Muscle of leg (tissue), 11 donors: Measurements from ENCODE around the gene RAB21. TPM values are rescaled to one million over a fixed set of nuclear protein-coding genes. Genes with fewer than 3 reads are reported as not detected.

Experiments
- DNase-seq: peaks from one replicate; pipeline ENCODE4 v3.0.0; 2013
- H3K27ac ChIP-seq: one replicate; pipeline ENCODE4 v1.5.1; 2013; ENCODE audit warnings: mild to moderate bottlenecking, low read length, control low read depth
- H3K27me3 ChIP-seq: one replicate; pipeline ENCODE4 v1.6.1; 2013; ENCODE audit warnings: low read length; ENCODE audit not compliant: control insufficient read depth, insufficient read depth
- H3K36me3 ChIP-seq: one replicate; pipeline ENCODE4 v1.6.1; 2013; ENCODE audit warnings: low read length; ENCODE audit not compliant: control insufficient read depth, insufficient read depth
- H3K4me1 ChIP-seq: one replicate; pipeline ENCODE4 v1.6.1; 2013; ENCODE audit warnings: low read length; ENCODE audit not compliant: control insufficient read depth, insufficient read depth
- H3K4me3 ChIP-seq: one replicate; pipeline ENCODE4 v1.5.1; 2013; ENCODE audit warnings: low read length, control low read depth
- H3K9me3 ChIP-seq: replicated peaks from 2 replicates; pipeline ENCODE4 v1.6.1; 2013; ENCODE audit warnings: low read depth, low read length; ENCODE audit not compliant: control insufficient read depth
- WGBS: methylation state at CpG from one replicate; pipeline ENCODE4 v1.1.5; 2013; ENCODE audit warnings: missing lambda C conversion rate; ENCODE audit not compliant: insufficient coverage; 5-methylcytosine and 5-hydroxymethylcytosine counted together
- polyA plus RNA-seq, 8 donors: library from polyadenylated mRNA; unstranded; fragments of 120-200 nt; gene quantifications; one replicate each; pipeline versions ENCODE4 v1.2.1 to v1.2.3, GENCODE V29; 2013; ENCODE audit warnings: inconsistent platforms in 1 of 8, low replicate concordance in 1 of 8; ENCODE audit not compliant: insufficient read length in 8 of 8, insufficient read depth in 1 of 8
- total RNA-seq: library from RNA; stranded (reverse); fragments of 120-200 nt; gene quantifications from one replicate; pipeline ENCODE4 v1.2.4, GENCODE V29; 2013

The RAB21 gene
- total and polyA plus RNA-seq, 9 donors, result 30.1 to 44.4 (median 34.9) TPM

DNA sequence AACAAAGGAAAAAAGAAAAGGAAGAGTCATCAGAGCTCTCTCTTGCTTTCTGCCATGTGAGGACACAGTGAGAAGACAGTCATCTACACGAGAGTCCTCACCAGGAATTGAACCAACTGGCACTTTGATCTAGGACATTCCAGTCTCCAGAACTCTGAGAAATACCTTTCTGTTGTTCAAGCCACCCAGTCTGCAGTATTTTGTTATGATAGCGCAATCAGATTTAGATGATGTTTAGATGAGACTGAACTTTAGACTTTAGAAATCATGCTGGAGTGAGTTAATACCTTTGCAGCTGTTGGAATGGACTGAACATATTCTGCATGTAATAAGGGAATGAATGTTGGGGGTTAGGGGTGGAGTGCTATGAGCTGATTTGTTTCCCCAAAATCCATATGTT, 28.1 kb upstream of the RAB21 start:
- Histone ChIP-seq H3K27me3 (no peaks in the 10 kb centered on the region), H3K4me1 (no peaks in the 10 kb centered on the region), H3K27ac (no peak overlapping the region), H3K9me3 (no peaks in the 10 kb centered on the region), H3K36me3 (no peaks in the 10 kb centered on the region), H3K4me3 (no peak overlapping the region)
- WGBS, result 100% methylated on average over 2 of the region's 2 CpGs
- DNase-seq, result no peak

GRCh38 chr12:71727958-71728357, 26.7 kb upstream of the RAB21 start:
- Histone ChIP-seq H3K9me3 (no peaks in the 10 kb centered on the region), H3K4me1 (no peaks in the 10 kb centered on the region), H3K4me3 (no peak overlapping the region), H3K27ac (no peak overlapping the region), H3K27me3 (no peaks in the 10 kb centered on the region), H3K36me3 (no peaks in the 10 kb centered on the region)
- DNase-seq, result no peak
- WGBS, result 100% methylated on average over 1 of the region's 5 CpGs

- no peaks in the 10 kb centered on the region for H3K9me3 ChIP-seq
- no peaks in the 10 kb centered on the region for H3K4me1 ChIP-seq
- no peak overlapping the region for H3K4me3 ChIP-seq
- H3K27me3 ChIP-seq, result no peaks in the 10 kb centered on the region
- H3K36me3 ChIP-seq, result no peaks in the 10 kb centered on the region
- H3K27ac ChIP-seq, result no peak overlapping the region
- no peak for DNase-seq
- WGBS, result 95% methylated on average over 2 of the region's 7 CpGs
Measured at GRCh38 chr12:71730936-71731335, 23.7 kb upstream of the RAB21 start.

GRCh38 chr12:71731439-71732356, 23.0 kb upstream of the RAB21 start:
- Histone ChIP-seq H3K27ac (no peak overlapping the region), H3K27me3 (no peaks in the 10 kb centered on the region), H3K4me1 (no peaks in the 10 kb centered on the region), H3K9me3 (no peaks in the 10 kb centered on the region), H3K4me3 (no peak overlapping the region), H3K36me3 (no peaks in the 10 kb centered on the region)
- no peak for DNase-seq
- 76% methylated on average over 10 of the region's 21 CpGs for WGBS

DNA sequence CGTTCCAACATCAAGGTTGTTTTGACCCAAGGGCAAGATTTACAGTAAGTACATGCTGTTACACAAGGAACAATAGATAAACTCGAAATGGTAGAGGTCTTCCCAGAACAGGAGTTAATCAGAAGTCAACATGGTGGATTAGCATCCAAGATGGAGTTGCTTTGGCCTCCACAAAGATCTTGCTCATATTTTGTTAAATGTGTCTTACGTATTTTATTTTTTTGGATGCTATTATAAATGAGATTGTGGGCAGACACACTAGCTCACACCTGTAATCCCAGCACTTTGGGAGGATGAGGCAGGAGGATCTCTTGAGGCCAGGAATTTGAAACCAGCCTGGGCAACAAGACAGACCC, 22.3 kb upstream of the RAB21 start:
- H3K27ac ChIP-seq, result no peak overlapping the region
- DNase-seq, result no peak
- H3K36me3 ChIP-seq, result no peaks in the 10 kb centered on the region
- H3K4me3 ChIP-seq, result no peak overlapping the region
- WGBS, result no CpG with 5 or more reads among the region's 3 CpGs
- no peaks in the 10 kb centered on the region for H3K27me3 ChIP-seq
- no peaks in the 10 kb centered on the region for H3K9me3 ChIP-seq
- H3K4me1 ChIP-seq, result no peaks in the 10 kb centered on the region

DNA sequence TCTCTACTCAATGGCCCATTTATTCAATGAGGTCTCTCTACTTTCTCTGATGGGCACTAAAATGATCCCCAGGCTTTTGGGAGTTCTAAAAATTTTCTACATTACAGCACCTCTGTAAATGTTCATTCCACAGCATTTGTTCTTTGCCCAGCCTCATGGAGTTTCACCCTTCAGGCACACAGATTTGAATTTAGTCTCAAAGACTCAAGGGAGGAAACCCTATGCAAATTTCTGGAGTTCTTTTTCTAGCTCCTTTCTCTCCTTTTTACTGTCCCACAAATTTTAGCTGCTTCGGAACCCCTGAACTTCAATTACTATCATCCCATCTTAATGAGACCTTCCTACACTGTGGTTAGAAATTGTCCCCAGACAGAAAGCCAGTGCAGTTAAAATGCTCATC, 17.5 kb upstream of the RAB21 start:
- no peaks in the 10 kb centered on the region for H3K36me3 ChIP-seq
- H3K4me3 ChIP-seq, result no peak overlapping the region
- no peak for DNase-seq
- no peak overlapping the region for H3K27ac ChIP-seq
- H3K27me3 ChIP-seq, result no peaks in the 10 kb centered on the region
- no peaks in the 10 kb centered on the region for H3K9me3 ChIP-seq
- H3K4me1 ChIP-seq, result no peaks in the 10 kb centered on the region
- WGBS, result 83% methylated on average over 1 of the region's 1 CpG

- Histone ChIP-seq H3K27me3 (no peaks in the 10 kb centered on the region), H3K27ac (no peak overlapping the region), H3K4me1 (no peaks in the 10 kb centered on the region), H3K36me3 (no peaks in the 10 kb centered on the region), H3K4me3 (no peak overlapping the region), H3K9me3 (no peaks in the 10 kb centered on the region)
- no peak for DNase-seq
- no CpG with 5 or more reads among the region's 1 CpG for WGBS
Measured at GRCh38 chr12:71742998-71743397, 11.7 kb upstream of the RAB21 start.

GRCh38 chr12:71744522-71745300, 10.0 kb upstream of the RAB21 start:
- Histone ChIP-seq H3K27me3 (no peaks in the 10 kb centered on the region), H3K27ac (no peak overlapping the region), H3K4me3 (no peak overlapping the region), H3K4me1 (no peaks in the 10 kb centered on the region), H3K9me3 (no peaks in the 10 kb centered on the region), H3K36me3 (no peaks in the 10 kb centered on the region)
- no peak for DNase-seq
- WGBS, result 80% methylated on average over 2 of the region's 5 CpGs

GRCh38 chr12:71746974-71747611, 7.6 kb upstream of the RAB21 start:
- peak; percentile 65 for DNase-seq
- no peaks in the 10 kb centered on the region for H3K9me3 ChIP-seq
- H3K27ac ChIP-seq, result no peak overlapping the region
- H3K4me1 ChIP-seq, result no peaks in the 10 kb centered on the region
- 20% methylated on average over 1 of the region's 4 CpGs for WGBS
- H3K36me3 ChIP-seq, result no peaks in the 10 kb centered on the region
- H3K27me3 ChIP-seq, result no peaks in the 10 kb centered on the region
- no peak overlapping the region for H3K4me3 ChIP-seq
